A673 (cell line): ENCODE data around the gene CPPED1.

Experiments used
- EZH2 ChIP-seq: fragments of 200-600 bp; sonication (generic); IDR thresholded peaks from 2 replicates; pipeline ENCODE4 v1.6.1; 2017; ENCODE audit warnings: borderline replicate concordance, low read depth, mild to moderate bottlenecking, mixed read lengths, antibody characterized with exemption, low read length; ENCODE audit not compliant: poor library complexity, severe bottlenecking
- TF ChIP-seq, protein P1 (sequence below): fragments of 300-800, 200-600 bp; sonication (generic); conservative IDR thresholded peaks from 2 replicates; pipeline ENCODE4 v1.5.1; 2017; ENCODE audit warnings: low read depth, mild to moderate bottlenecking, antibody characterized with exemption, low read length, moderate library complexity, mixed read lengths

DNA sequence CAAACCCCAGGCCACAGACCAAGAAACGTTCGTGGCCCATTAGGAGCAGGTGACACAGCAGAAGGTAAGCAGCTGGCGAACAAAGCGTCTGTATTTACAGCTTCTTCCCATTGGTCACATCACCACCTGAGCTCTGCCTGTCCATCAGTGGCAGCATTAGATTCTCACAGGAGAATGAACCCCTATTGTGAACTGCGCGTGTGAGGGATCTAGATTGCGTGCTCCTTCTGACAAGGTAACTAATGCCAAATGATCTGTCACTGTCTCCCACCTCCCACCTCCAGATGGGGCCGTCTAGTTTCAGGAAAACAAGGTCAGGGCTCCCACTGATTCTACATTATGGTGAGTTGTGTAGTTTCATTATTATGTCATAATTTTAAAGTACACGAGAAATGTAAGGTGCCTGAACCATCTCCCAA, 186.3 kb downstream of the CPPED1 start:
- TF ChIP-seq, protein P1, sequence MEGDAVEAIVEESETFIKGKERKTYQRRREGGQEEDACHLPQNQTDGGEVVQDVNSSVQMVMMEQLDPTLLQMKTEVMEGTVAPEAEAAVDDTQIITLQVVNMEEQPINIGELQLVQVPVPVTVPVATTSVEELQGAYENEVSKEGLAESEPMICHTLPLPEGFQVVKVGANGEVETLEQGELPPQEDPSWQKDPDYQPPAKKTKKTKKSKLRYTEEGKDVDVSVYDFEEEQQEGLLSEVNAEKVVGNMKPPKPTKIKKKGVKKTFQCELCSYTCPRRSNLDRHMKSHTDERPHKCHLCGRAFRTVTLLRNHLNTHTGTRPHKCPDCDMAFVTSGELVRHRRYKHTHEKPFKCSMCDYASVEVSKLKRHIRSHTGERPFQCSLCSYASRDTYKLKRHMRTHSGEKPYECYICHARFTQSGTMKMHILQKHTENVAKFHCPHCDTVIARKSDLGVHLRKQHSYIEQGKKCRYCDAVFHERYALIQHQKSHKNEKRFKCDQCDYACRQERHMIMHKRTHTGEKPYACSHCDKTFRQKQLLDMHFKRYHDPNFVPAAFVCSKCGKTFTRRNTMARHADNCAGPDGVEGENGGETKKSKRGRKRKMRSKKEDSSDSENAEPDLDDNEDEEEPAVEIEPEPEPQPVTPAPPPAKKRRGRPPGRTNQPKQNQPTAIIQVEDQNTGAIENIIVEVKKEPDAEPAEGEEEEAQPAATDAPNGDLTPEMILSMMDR: no peak
- TF ChIP-seq EZH2: no peak
